IMR-90 (cell line): ENCODE results near the gene C12orf57. TPM values are rescaled to one million over a fixed set of nuclear protein-coding genes. Genes with fewer than 3 reads are reported as not detected.

Experiments used
- ATAC-seq: fragments of 200-7000 bp; cut with Tn5 transposase; 2 replicates; pipeline ENCODE4 v1.9.1; 2020; ENCODE audit warnings: low read depth, mild to moderate bottlenecking, moderate library complexity
- BruUV-seq: library from RNA; stranded (reverse); fragments of 400-500 nt; replicated peaks from 2 replicates; lab custom pipeline; 2021; lab: Mats Ljungman, UMichigan
- CTCF ChIA-PET: fragments of 300-600 bp; formaldehyde crosslinking; extraction: SDS; loops from one replicate; lab custom pipeline; 2021; ENCODE audit warnings: antibody characterized with exemption; lab: Yijun Ruan, JAX
- POLR2A ChIA-PET: fragments of 300-600 bp; sonication (Branson Sonifier 250); formaldehyde crosslinking; loops from one replicate; lab custom pipeline; 2022; ENCODE audit warnings: antibody characterized with exemption; ENCODE audit not compliant: unreplicated experiment; lab: Charles Lee
- DNase-seq: peaks from one replicate; pipeline ENCODE4 v3.0.0; 2013
- H2AFZ ChIP-seq: replicated peaks from 2 replicates; pipeline ENCODE3; 2013; ENCODE audit warnings: low read length, mild to moderate bottlenecking; ENCODE audit not compliant: poor library complexity
- H2AK5ac ChIP-seq: 2 replicates; pipeline ENCODE4 v1.6.1; 2013; ENCODE audit warnings: low read depth, low read length, inconsistent platforms
- H2AK9ac ChIP-seq: replicated peaks from 2 replicates; pipeline ENCODE3; 2013; ENCODE audit warnings: mild to moderate bottlenecking, low read depth, low read length, moderate library complexity; ENCODE audit not compliant: poor library complexity
- H2BK120ac ChIP-seq: 2 replicates; pipeline ENCODE4 v1.6.1; 2013; ENCODE audit warnings: low read depth, low read length, inconsistent platforms
- H2BK15ac ChIP-seq: 3 replicates; pipeline ENCODE4 v1.6.1; 2013; ENCODE audit warnings: low read depth, low read length, inconsistent platforms
- H2BK20ac ChIP-seq: 2 replicates; pipeline ENCODE4 v1.6.1; 2013; ENCODE audit warnings: low read depth, mild to moderate bottlenecking, inconsistent platforms, low read length, moderate library complexity
- H2BK5ac ChIP-seq: 2 replicates; pipeline ENCODE4 v1.6.1; 2013; ENCODE audit warnings: mild to moderate bottlenecking, low read depth, low read length, inconsistent platforms; ENCODE audit not compliant: poor library complexity, severe bottlenecking
- H3K14ac ChIP-seq: replicated peaks from 2 replicates; pipeline ENCODE4 v1.6.1; 2013; ENCODE audit warnings: low read depth, low read length, inconsistent platforms
- H3K18ac ChIP-seq: 2 replicates; pipeline ENCODE4 v1.6.1; 2013; ENCODE audit warnings: low read depth, low read length, control low read depth
- H3K23ac ChIP-seq: 2 replicates; pipeline ENCODE4 v1.6.1; 2013; ENCODE audit warnings: low read depth, low read length, inconsistent platforms
- H3K27ac ChIP-seq: 2 replicates; pipeline ENCODE4 v1.5.1; 2013; ENCODE audit warnings: mild to moderate bottlenecking, control low read depth, low read length; ENCODE audit not compliant: insufficient read depth
- H3K27me3 ChIP-seq: 2 replicates; pipeline ENCODE4 v1.6.1; 2013; ENCODE audit warnings: low read length; ENCODE audit not compliant: control insufficient read depth, insufficient read depth
- H3K36me3 ChIP-seq: 2 replicates; pipeline ENCODE4 v1.6.1; 2013; ENCODE audit warnings: low read length, mixed read lengths; ENCODE audit not compliant: control insufficient read depth, insufficient read depth
- H3K4ac ChIP-seq: 2 replicates; pipeline ENCODE4 v1.6.1; 2013; ENCODE audit warnings: low read depth, low read length, inconsistent platforms
- H3K4me1 ChIP-seq: 2 replicates; pipeline ENCODE4 v1.6.1; 2013; ENCODE audit warnings: low read length, mixed read lengths; ENCODE audit not compliant: control insufficient read depth, insufficient read depth
- H3K4me2 ChIP-seq: 2 replicates; pipeline ENCODE4 v1.6.1; 2013; ENCODE audit warnings: low read depth, mild to moderate bottlenecking, control low read depth, low read length, moderate library complexity
- H3K4me3 ChIP-seq: 2 replicates; pipeline ENCODE4 v1.5.1; 2013; ENCODE audit warnings: low read depth, mild to moderate bottlenecking, control low read depth, low read length, moderate library complexity; ENCODE audit not compliant: insufficient read depth
- H3K56ac ChIP-seq: 2 replicates; pipeline ENCODE4 v1.6.1; 2013; ENCODE audit warnings: low read length, inconsistent platforms; ENCODE audit not compliant: insufficient read depth; ENCODE audit errors: extremely low read depth
- H3K79me1 ChIP-seq, 2 experiments: 2 replicates each; pipeline ENCODE4 v1.6.1; 2013; ENCODE audit warnings: low read length in 2 of 2, inconsistent platforms in 1 of 2, low read depth in 1 of 2
- H3K9ac ChIP-seq: 2 replicates; pipeline ENCODE4 v1.6.1; 2013; ENCODE audit warnings: low read depth, low read length, control low read depth
- H3K9me1 ChIP-seq: 2 replicates; pipeline ENCODE4 v1.6.1; 2013; ENCODE audit warnings: low read length, inconsistent platforms; ENCODE audit not compliant: insufficient read depth
- H3K9me3 ChIP-seq: 2 replicates; pipeline ENCODE4 v1.6.1; 2013; ENCODE audit warnings: low read length; ENCODE audit not compliant: control insufficient read depth, insufficient read depth
- H4K20me1 ChIP-seq: 2 replicates; pipeline ENCODE4 v1.6.1; 2013; ENCODE audit warnings: low read length, inconsistent platforms; ENCODE audit not compliant: insufficient read depth
- H4K5ac ChIP-seq: 2 replicates; pipeline ENCODE4 v1.6.1; 2013; ENCODE audit warnings: mild to moderate bottlenecking, low read depth, low read length, control low read depth
- H4K8ac ChIP-seq, 2 experiments: 2 replicates each; pipeline ENCODE4 v1.6.1; 2013; ENCODE audit warnings: low read depth in 2 of 2, low read length in 2 of 2, control low read depth in 1 of 2, inconsistent platforms in 1 of 2
- H4K91ac ChIP-seq: 2 replicates; pipeline ENCODE4 v1.6.1; 2013; ENCODE audit warnings: low read depth, low read length, inconsistent platforms; ENCODE audit not compliant: insufficient read depth
- BHLHE40 ChIP-seq: fragments of 150-350 bp; IDR thresholded peaks from 2 replicates; pipeline ENCODE4 v1.6.1; 2016; ENCODE audit warnings: mild to moderate bottlenecking, low read depth, low read length
- CEBPB ChIP-seq: IDR thresholded peaks from 2 replicates; pipeline ENCODE4 v1.6.1; 2012; ENCODE audit warnings: low read depth, low read length, improper control_type of control experiment
- CHD1 ChIP-seq: IDR thresholded peaks from 2 replicates; pipeline ENCODE4 v1.6.1; 2012; ENCODE audit warnings: low read depth, low read length, improper control_type of control experiment
- FOS ChIP-seq: fragments of 150-350 bp; IDR thresholded peaks from 2 replicates; pipeline ENCODE4 v1.6.1; 2016; ENCODE audit warnings: low read depth, low read length
- MAFK ChIP-seq: IDR thresholded peaks from 2 replicates; pipeline ENCODE4 v1.6.1; 2012; ENCODE audit warnings: low read depth, low read length, improper control_type of control experiment
- MAZ ChIP-seq: IDR thresholded peaks from 2 replicates; pipeline ENCODE4 v1.6.1; 2012; ENCODE audit warnings: low read depth, mild to moderate bottlenecking, low read length, improper control_type of control experiment, moderate library complexity, borderline replicate concordance
- MXI1 ChIP-seq: IDR thresholded peaks from 2 replicates; pipeline ENCODE4 v1.6.1; 2012; ENCODE audit warnings: low read depth, mild to moderate bottlenecking, low read length, moderate library complexity, borderline replicate concordance
- NFE2L2 ChIP-seq: fragments of 150-350 bp; IDR thresholded peaks from 2 replicates; pipeline ENCODE4 v1.6.1; 2016; ENCODE audit warnings: low read depth, mild to moderate bottlenecking, low read length
- POLR2A ChIP-seq: IDR thresholded peaks from 2 replicates; pipeline ENCODE4 v1.6.1; 2012; ENCODE audit warnings: mild to moderate bottlenecking, low read depth, low read length
- RAD21 ChIP-seq: IDR thresholded peaks from 2 replicates; pipeline ENCODE4 v1.6.1; 2012; ENCODE audit warnings: low read length, improper control_type of control experiment
- RCOR1 ChIP-seq: IDR thresholded peaks from 2 replicates; pipeline ENCODE4 v1.6.1; 2012; ENCODE audit warnings: mild to moderate bottlenecking, low read length, improper control_type of control experiment; ENCODE audit not compliant: insufficient replicate concordance
- RFX5 ChIP-seq: IDR thresholded peaks from 2 replicates; pipeline ENCODE4 v1.8.0; 2012; ENCODE audit warnings: low read depth, mild to moderate bottlenecking, low read length, moderate library complexity
- SMC3 ChIP-seq: fragments of 150-350 bp; IDR thresholded peaks from 2 replicates; pipeline ENCODE4 v1.6.1; 2016; ENCODE audit warnings: low read depth, mild to moderate bottlenecking, antibody characterized with exemption, low read length, moderate library complexity
- WGBS, 2 experiments: methylation state at CpG; one replicate each; pipeline versions ENCODE4 v1.1.5 to v1.1.7; 2013; ENCODE audit warnings: missing lambda C conversion rate in 2 of 2; ENCODE audit not compliant: insufficient read length in 1 of 2; ENCODE audit errors: extremely low coverage in 2 of 2; 5-methylcytosine and 5-hydroxymethylcytosine counted together
- dilution Hi-C: fragments of 300-500 bp; cut with HindIII; formaldehyde crosslinking; loops from one replicate; pipeline ENCODE4 v1.14.3; 2018; ENCODE audit warnings: low sequenced_read_pairs; ENCODE audit not compliant: unreplicated experiment
- in situ Hi-C: fragments of 300-500 bp; cut with MboI; formaldehyde crosslinking; loops from 3 replicates; pipeline ENCODE4 v1.14.3; 2019; ENCODE audit warnings: low sequenced_read_pairs, inconsistent platforms, mixed read lengths
- intact Hi-C: fragments of 100-400 bp; cut with micrococcal nuclease; formaldehyde crosslinking; loops from 2 replicates; pipeline ENCODE4 v1.10.0; 2022
- polyA plus RNA-seq, 3 experiments: library from polyadenylated mRNA; depleted of rRNA; stranded (reverse); fragments of >200 nt; gene quantifications; 2 replicates each; pipeline ENCODE4 v1.2.3, GENCODE V29; 2012; ENCODE audit warnings: low replicate concordance in 1 of 3
- total RNA-seq: library from RNA; depleted of rRNA; stranded (reverse); fragments of >200 nt; gene quantifications from 2 replicates; pipeline ENCODE4 v1.2.3, GENCODE V29; 2012
- TF ChIP-seq, protein P1 (sequence below): fragments of 150-350 bp; IDR thresholded peaks from 2 replicates; pipeline ENCODE4 v1.6.1; 2016; ENCODE audit warnings: low read depth, mild to moderate bottlenecking, low read length, moderate library complexity, borderline replicate concordance
- TF ChIP-seq, protein P2 (sequence below): fragments of 150-350 bp; IDR thresholded peaks from 2 replicates; pipeline ENCODE4 v1.6.1; 2017; ENCODE audit warnings: mild to moderate bottlenecking, antibody characterized with exemption, low read length, low read depth
- TF ChIP-seq, protein P3 (sequence below): conservative IDR thresholded peaks from 2 replicates; pipeline ENCODE4 v1.5.1; 2012; ENCODE audit warnings: mild to moderate bottlenecking, low read depth, low read length, improper control_type of control experiment

Gene C12orf57
- total and polyA plus RNA-seq, 2 of the 4 experiments (the other 2 are of a cell fraction): 238 to 530 TPM

DNA sequence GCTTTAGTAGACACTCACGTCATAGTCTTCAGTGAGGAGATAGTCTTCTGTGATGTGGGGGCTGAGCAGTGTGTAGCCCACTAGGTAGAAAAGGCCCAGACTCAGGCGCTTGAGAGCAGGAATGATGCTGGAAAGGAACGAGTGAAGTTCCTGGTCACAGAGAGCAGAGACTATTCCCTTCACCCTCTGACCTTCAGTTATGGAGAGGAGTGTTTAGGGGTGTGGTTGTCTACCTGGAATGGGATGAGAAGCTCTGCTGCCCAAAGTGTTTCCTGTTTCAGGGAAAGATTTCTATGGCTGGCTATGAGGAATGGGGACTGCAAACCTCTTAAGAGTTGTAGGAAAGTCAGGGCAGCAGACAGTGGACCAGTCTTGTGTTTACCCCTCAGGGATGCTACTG lies 35.6 kb downstream of the C12orf57 start:
- peaks cover 65% of the 10 kb centered on the region for H3K36me3 ChIP-seq
- dilution Hi-C loops: no loop called here

More for the DNA sequence above, 35.6 kb downstream of the C12orf57 start:
- TF ChIP-seq MAZ (no peak), RFX5 (no peak), CEBPB (no peak), FOS (no peak), CHD1 (no peak), SMC3 (no peak), NFE2L2 (no peak), MXI1 (no peak), RAD21 (no peak), BHLHE40 (no peak), POLR2A (no peak), MAFK (no peak), RCOR1 (no peak)
- TF ChIP-seq, protein P1, sequence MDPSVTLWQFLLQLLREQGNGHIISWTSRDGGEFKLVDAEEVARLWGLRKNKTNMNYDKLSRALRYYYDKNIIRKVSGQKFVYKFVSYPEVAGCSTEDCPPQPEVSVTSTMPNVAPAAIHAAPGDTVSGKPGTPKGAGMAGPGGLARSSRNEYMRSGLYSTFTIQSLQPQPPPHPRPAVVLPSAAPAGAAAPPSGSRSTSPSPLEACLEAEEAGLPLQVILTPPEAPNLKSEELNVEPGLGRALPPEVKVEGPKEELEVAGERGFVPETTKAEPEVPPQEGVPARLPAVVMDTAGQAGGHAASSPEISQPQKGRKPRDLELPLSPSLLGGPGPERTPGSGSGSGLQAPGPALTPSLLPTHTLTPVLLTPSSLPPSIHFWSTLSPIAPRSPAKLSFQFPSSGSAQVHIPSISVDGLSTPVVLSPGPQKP: no peak
- TF ChIP-seq, protein P2, sequence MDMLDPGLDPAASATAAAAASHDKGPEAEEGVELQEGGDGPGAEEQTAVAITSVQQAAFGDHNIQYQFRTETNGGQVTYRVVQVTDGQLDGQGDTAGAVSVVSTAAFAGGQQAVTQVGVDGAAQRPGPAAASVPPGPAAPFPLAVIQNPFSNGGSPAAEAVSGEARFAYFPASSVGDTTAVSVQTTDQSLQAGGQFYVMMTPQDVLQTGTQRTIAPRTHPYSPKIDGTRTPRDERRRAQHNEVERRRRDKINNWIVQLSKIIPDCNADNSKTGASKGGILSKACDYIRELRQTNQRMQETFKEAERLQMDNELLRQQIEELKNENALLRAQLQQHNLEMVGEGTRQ: no peak
- TF ChIP-seq, protein P3, sequence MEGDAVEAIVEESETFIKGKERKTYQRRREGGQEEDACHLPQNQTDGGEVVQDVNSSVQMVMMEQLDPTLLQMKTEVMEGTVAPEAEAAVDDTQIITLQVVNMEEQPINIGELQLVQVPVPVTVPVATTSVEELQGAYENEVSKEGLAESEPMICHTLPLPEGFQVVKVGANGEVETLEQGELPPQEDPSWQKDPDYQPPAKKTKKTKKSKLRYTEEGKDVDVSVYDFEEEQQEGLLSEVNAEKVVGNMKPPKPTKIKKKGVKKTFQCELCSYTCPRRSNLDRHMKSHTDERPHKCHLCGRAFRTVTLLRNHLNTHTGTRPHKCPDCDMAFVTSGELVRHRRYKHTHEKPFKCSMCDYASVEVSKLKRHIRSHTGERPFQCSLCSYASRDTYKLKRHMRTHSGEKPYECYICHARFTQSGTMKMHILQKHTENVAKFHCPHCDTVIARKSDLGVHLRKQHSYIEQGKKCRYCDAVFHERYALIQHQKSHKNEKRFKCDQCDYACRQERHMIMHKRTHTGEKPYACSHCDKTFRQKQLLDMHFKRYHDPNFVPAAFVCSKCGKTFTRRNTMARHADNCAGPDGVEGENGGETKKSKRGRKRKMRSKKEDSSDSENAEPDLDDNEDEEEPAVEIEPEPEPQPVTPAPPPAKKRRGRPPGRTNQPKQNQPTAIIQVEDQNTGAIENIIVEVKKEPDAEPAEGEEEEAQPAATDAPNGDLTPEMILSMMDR: no peak
- intact Hi-C loops (no loop called here), in situ Hi-C loops (no loop called here)
- Histone ChIP-seq H3K14ac (no peak overlapping the region), H2BK15ac (no peak overlapping the region), H3K4me3 (no peak overlapping the region), H2BK20ac (no peak overlapping the region), H3K18ac (no peak overlapping the region), H3K79me1 (peaks cover 4 to 13% of the 10 kb centered on the region in 2 experiments; a peak in 3 of 4 replicates), H4K5ac (no peak overlapping the region), H2BK5ac (no peak overlapping the region), H3K56ac (no peak overlapping the region), H3K9me1 (peaks cover 3% of the 10 kb centered on the region; the same call in 1 of the 2 replicates), H3K27ac (no peak overlapping the region), H2AK5ac (no peak overlapping the region), H4K20me1 (no peaks in the 10 kb centered on the region), H3K9ac (no peak overlapping the region), H2BK120ac (no peak overlapping the region), H4K91ac (no peak overlapping the region), H3K4me1 (no peaks in the 10 kb centered on the region), H3K9me3 (no peaks in the 10 kb centered on the region), H3K27me3 (no peaks in the 10 kb centered on the region), H2AK9ac (no peak overlapping the region), H3K4me2 (no peak overlapping the region), H3K23ac (no peak overlapping the region), H3K4ac (no peak overlapping the region), H2AFZ (no peak overlapping the region), H4K8ac (no peak overlapping the region)
- no peak for DNase-seq
- no peak for ATAC-seq
- no TSS peak for BruUV-seq
- 80% methylated on average over 1 of the region's 3 CpGs; no CpG with 5 or more reads in 1 of the 2 experiments for WGBS, 2 experiments
- CTCF ChIA-PET: no interaction called here
- POLR2A ChIA-PET: no interaction called here
